ENCODE measurements around the gene NCAPD3. TPM values are rescaled to one million over a fixed set of nuclear protein-coding genes. Genes with fewer than 3 reads are reported as not detected.

Gene NCAPD3
- total and polyA plus RNA-seq, 2 donors (not counting 1 experiment from before 2014, with no cell fraction given), result 12.9 to 32.2 TPM

- H3K27ac ChIP-seq (ENCODE audit: low read length in 2 of 2), result no peak overlapping the region
- no peak overlapping the region for H2AFZ ChIP-seq (ENCODE audit: insufficient read depth, low read depth, low read length, poor library complexity, severe bottlenecking)
- Mint-ChIP-seq H3K27me3 (no peaks in the 10 kb centered on the region), H3K27ac (no peak overlapping the region), H3K9me3 (ENCODE audit: insufficient read depth) (no peaks in the 10 kb centered on the region), H3K4me1 (no peaks in the 10 kb centered on the region), H3K4me3 (no peak overlapping the region)
- no peaks in the 10 kb centered on the region for H4K20me1 ChIP-seq (ENCODE audit: control insufficient read depth, insufficient read depth, low read length, poor library complexity, severe bottlenecking)
- WGBS (ENCODE audit: insufficient coverage), result 92% methylated on average over 2 of the region's 6 CpGs
- peaks cover 0 to 17% of the 10 kb centered on the region in 2 experiments for H3K36me3 ChIP-seq (replicated peaks in 1 of 2; ENCODE audit: control extremely low read depth in 1 of 2, control insufficient read depth in 1 of 2, extremely low read depth in 1 of 2, insufficient read depth in 2 of 2, low read length in 1 of 2)
- H3K4me1 ChIP-seq (ENCODE audit: control insufficient read depth in 2 of 2, insufficient read depth in 2 of 2, low read length in 2 of 2), result no peaks in the 10 kb centered on the region
- TF ChIP-seq EZH2 (IDR thresholded peaks at IDR 0.05; ENCODE audit: borderline replicate concordance, insufficient read depth, low read depth, low read length, poor library complexity, severe bottlenecking) (no peak), CTCF (IDR thresholded peaks at IDR 0.05) (no peak)
- H3K9ac ChIP-seq (ENCODE audit: low read length), result no peak overlapping the region
- POLR2A ChIA-PET, result no interaction called here
- no peaks in the 10 kb centered on the region for H3K79me2 ChIP-seq (ENCODE audit: control insufficient read depth, insufficient read depth, low read length)
- H3K4me3 ChIP-seq (ENCODE audit: control extremely low read depth in 1 of 5, extremely low read depth in 1 of 5, insufficient read depth in 1 of 5, low read depth in 2 of 5, low read length in 4 of 5), result no peak overlapping the region
- DNase-seq (no peak), ATAC-seq (ENCODE audit: low read depth) (no peak)
- H3K9me3 ChIP-seq (ENCODE audit: control extremely low read depth in 1 of 3, control insufficient read depth in 2 of 3, insufficient read depth in 1 of 3, low read length in 2 of 3), result no peaks in the 10 kb centered on the region
- CTCF ChIA-PET, result interaction anchor here (1.2 kb wide), 1 partner anchor 120 kb away, joined by 3 read pairs; no protein-coding TSS in a partner anchor
- no peak overlapping the region for H3K4me2 ChIP-seq (replicated peaks; ENCODE audit: low read depth, low read length, poor library complexity, severe bottlenecking)
- no peaks in the 10 kb centered on the region for H3K27me3 ChIP-seq (replicated peaks in 1 of 4; ENCODE audit: control extremely low read depth in 1 of 4, control insufficient read depth in 3 of 4, insufficient read depth in 4 of 4, low read length in 3 of 4)
- intact Hi-C loops (cut with micrococcal nuclease), result no loop called here
Observed at GRCh38 chr11:134170177-134170918, 53.4 kb downstream of the NCAPD3 start.
